AG04449 (cell line): Measurements from ENCODE around the gene NDUFS8.

Experiments used
- CTCF ChIA-PET: fragments of 350-600 bp; formaldehyde crosslinking; extraction: SDS; loops from one replicate; lab custom pipeline; 2021; ENCODE audit warnings: antibody characterized with exemption; lab: Yijun Ruan, JAX
- POLR2A ChIA-PET: fragments of 400-600, 350-600 bp; formaldehyde crosslinking; extraction: SDS; loops from one replicate; lab custom pipeline; 2020; ENCODE audit warnings: antibody characterized with exemption, inconsistent platforms; lab: Yijun Ruan, JAX
- DNase-seq: peaks from one replicate; pipeline ENCODE4 v3.0.0-alpha.2; 2010; ENCODE audit warnings: low read depth, low spot score
- H3K4me3 ChIP-seq: 2 replicates; pipeline ENCODE4 v1.5.1; 2011; ENCODE audit warnings: low read depth, mild to moderate bottlenecking, control low read depth, low read length
- CTCF ChIP-seq: IDR thresholded peaks from one replicate; pipeline ENCODE4 v1.5.1; 2011; ENCODE audit warnings: mild to moderate bottlenecking, moderate library complexity, low read length, control low read depth, inconsistent platforms; ENCODE audit not compliant: insufficient read depth; ENCODE audit errors: missing control alignments

Gene NDUFS8

GRCh38 chr11:67996051-67996450 is 34.4 kb upstream of the NDUFS8 start:
- H3K4me3 ChIP-seq = no peak overlapping the region
- CTCF ChIA-PET = interaction anchor here (1.2 kb wide), 1 partner anchor 41 kb away, joined by 4 read pairs; no protein-coding TSS in a partner anchor
- POLR2A ChIA-PET = no interaction called here
- no peak for DNase-seq
- no peak for TF ChIP-seq CTCF

GRCh38 chr11:67996622-67997474 is 33.6 kb upstream of the NDUFS8 start:
- no peak overlapping the region for H3K4me3 ChIP-seq
- DNase-seq = no peak
- ChIA-PET POLR2A (no interaction called here), CTCF (interaction anchor here (1.2 kb wide), 1 partner anchor 41 kb away, joined by 4 read pairs; no protein-coding TSS in a partner anchor)
- TF ChIP-seq CTCF = no peak

- POLR2A ChIA-PET = no interaction called here
- CTCF ChIA-PET = interaction anchor here (1.2 kb wide), 1 partner anchor 42 kb away, joined by 4 read pairs; no protein-coding TSS in a partner anchor
- no peak overlapping the region for H3K4me3 ChIP-seq
- TF ChIP-seq CTCF = no peak
- no peak for DNase-seq
Observed at GRCh38 chr11:67997475-67997921, 33.0 kb upstream of the NDUFS8 start.

GRCh38 chr11:67998150-67999045 is 32.1 kb upstream of the NDUFS8 start:
- no peak for TF ChIP-seq CTCF
- CTCF ChIA-PET = interaction anchor here (1.0 kb wide), 1 partner anchor 12 kb away, joined by 3 read pairs; no protein-coding TSS in a partner anchor
- no peak for DNase-seq
- POLR2A ChIA-PET = no interaction called here
- H3K4me3 ChIP-seq = no peak overlapping the region

- no peak for DNase-seq
- ChIA-PET CTCF (interaction anchor here (0.8 to 1.0 kb wide), 2 partner anchors 11 to 43 kb away, joined by 3 read pairs; no protein-coding TSS in a partner anchor), POLR2A (no interaction called here)
- no peak overlapping the region for H3K4me3 ChIP-seq
- no peak for TF ChIP-seq CTCF
Observed at GRCh38 chr11:67999201-67999629, 31.3 kb upstream of the NDUFS8 start.
